DND-41 (cell line): ENCODE measurements around the gene IRF1.

ENCODE experiments used
- ATAC-seq: fragments of 200-7000 bp; cut with Tn5 transposase; 3 replicates; pipeline ENCODE4 v1.9.1; 2021; ENCODE audit warnings: low read depth; ENCODE audit not compliant: insufficient read depth
- DNase-seq: peaks from one replicate; pipeline ENCODE4 v3.0.0-alpha.2; 2020
- H2AFZ ChIP-seq: 2 replicates; pipeline ENCODE4 v1.6.0; 2012; ENCODE audit warnings: low read depth, low read length
- H3K27ac ChIP-seq: 2 replicates; pipeline ENCODE4 v1.5.1; 2012; ENCODE audit warnings: low read length, inconsistent platforms
- H3K27me3 ChIP-seq: fragments of 200-600 bp; sonication (generic); 2 replicates; pipeline ENCODE4 v1.6.0; 2012; ENCODE audit warnings: low read length, mild to moderate bottlenecking, inconsistent platforms; ENCODE audit not compliant: insufficient read depth, poor library complexity
- H3K36me3 ChIP-seq: 2 replicates; pipeline ENCODE4 v1.5.1; 2012; ENCODE audit warnings: low read length, inconsistent platforms; ENCODE audit not compliant: insufficient read depth
- H3K4me1 ChIP-seq: 2 replicates; pipeline ENCODE4 v1.5.1; 2012; ENCODE audit warnings: mild to moderate bottlenecking, low read length; ENCODE audit not compliant: insufficient read depth
- H3K4me2 ChIP-seq: 2 replicates; pipeline ENCODE4 v1.6.0; 2012; ENCODE audit warnings: mild to moderate bottlenecking, moderate library complexity, low read length, inconsistent platforms; ENCODE audit not compliant: insufficient read depth
- H3K4me3 ChIP-seq, 2 experiments: fragments of 200-600 bp in 1 of 2; shearing (Covaris generic) in 1 of 2; 2 replicates each; pipeline ENCODE4 v1.5.1; 2012 to 2016; ENCODE audit warnings: inconsistent platforms in 2 of 2, low read length in 2 of 2, mild to moderate bottlenecking in 2 of 2, low read depth in 1 of 2, moderate library complexity in 1 of 2
- H3K79me2 ChIP-seq: 2 replicates; pipeline ENCODE4 v1.6.0; 2012; ENCODE audit warnings: low read length, inconsistent platforms; ENCODE audit not compliant: insufficient read depth
- H3K9ac ChIP-seq: 2 replicates; pipeline ENCODE4 v1.6.0; 2012; ENCODE audit warnings: low read depth, mild to moderate bottlenecking, inconsistent platforms, low read length, moderate library complexity
- H3K9me3 ChIP-seq: 2 replicates; pipeline ENCODE4 v1.5.1; 2012; ENCODE audit warnings: low read length, moderate library complexity, mild to moderate bottlenecking, inconsistent platforms; ENCODE audit not compliant: insufficient read depth, severe bottlenecking
- H4K20me1 ChIP-seq: 2 replicates; pipeline ENCODE4 v1.6.0; 2012; ENCODE audit warnings: low read length; ENCODE audit not compliant: insufficient read depth
- CTCF ChIP-seq: IDR thresholded peaks from 2 replicates; pipeline ENCODE4 v1.5.1; 2012; ENCODE audit warnings: borderline replicate concordance, low read length, moderate library complexity, mild to moderate bottlenecking; ENCODE audit not compliant: poor library complexity, severe bottlenecking; ENCODE audit errors: extremely low read depth
- EZH2 ChIP-seq: IDR thresholded peaks from 3 replicates; pipeline ENCODE4 v1.6.1; 2012; ENCODE audit warnings: borderline replicate concordance, low read depth, mild to moderate bottlenecking, moderate library complexity, low read length, inconsistent platforms; ENCODE audit not compliant: severe bottlenecking

IRF1 gene

GRCh38 chr5:132462333-132462732, 28.2 kb downstream of the IRF1 start:
- DNase-seq (no peak), ATAC-seq (no peak)
- TF ChIP-seq EZH2: no peak
- no peak for TF ChIP-seq CTCF
- H3K27ac ChIP-seq: peak overlapping the region; percentile 99
- peaks cover 72% of the 10 kb centered on the region for H3K36me3 ChIP-seq
- H3K4me2 ChIP-seq: peak overlapping the region; percentile 50; the same call in 1 of the 2 replicates
- H3K4me1 ChIP-seq: peaks cover 99% of the 10 kb centered on the region
- H3K9me3 ChIP-seq: no peaks in the 10 kb centered on the region
- H4K20me1 ChIP-seq: peaks cover under 1% of the 10 kb centered on the region; the same call in 1 of the 2 replicates
- H2AFZ ChIP-seq: no peak overlapping the region
- H3K27me3 ChIP-seq: no peaks in the 10 kb centered on the region
- peak overlapping the region; percentile 65 for H3K9ac ChIP-seq
- peaks cover 81% of the 10 kb centered on the region for H3K79me2 ChIP-seq
- H3K4me3 ChIP-seq: no peak overlapping the region; a peak in 1 of 4 replicates

- no peaks in the 10 kb centered on the region for H3K27me3 ChIP-seq
- H2AFZ ChIP-seq: no peak overlapping the region
- peaks cover 99% of the 10 kb centered on the region for H3K4me1 ChIP-seq
- peaks cover 83% of the 10 kb centered on the region for H3K79me2 ChIP-seq
- peaks cover 73% of the 10 kb centered on the region for H3K36me3 ChIP-seq
- H3K27ac ChIP-seq: peak overlapping the region; percentile 99
- peaks cover 5% of the 10 kb centered on the region; the same call in 1 of the 2 replicates for H4K20me1 ChIP-seq
- TF ChIP-seq CTCF (no peak), EZH2 (no peak)
- no peak overlapping the region for H3K4me2 ChIP-seq
- no peaks in the 10 kb centered on the region for H3K9me3 ChIP-seq
- DNase-seq (no peak), ATAC-seq (no peak)
- no peak overlapping the region; the same call in 1 of the 2 replicates for H3K9ac ChIP-seq
- no peak overlapping the region for H3K4me3 ChIP-seq
Measured at GRCh38 chr5:132461569-132462070, 29.0 kb downstream of the IRF1 start.

- no peak for ATAC-seq
- TF ChIP-seq EZH2: no peak
- no peak for TF ChIP-seq CTCF
- H3K9me3 ChIP-seq: no peaks in the 10 kb centered on the region
- DNase-seq: peak; percentile 37
- H3K4me3 ChIP-seq: no peak overlapping the region
- H4K20me1 ChIP-seq: peaks cover 5% of the 10 kb centered on the region; the same call in 1 of the 2 replicates
- H3K36me3 ChIP-seq: peaks cover 75% of the 10 kb centered on the region
- peak overlapping the region; percentile 69; the same call in 1 of the 2 replicates for H3K9ac ChIP-seq
- no peak overlapping the region for H3K4me2 ChIP-seq
- peak overlapping the region; percentile 99 for H3K27ac ChIP-seq
- H2AFZ ChIP-seq: no peak overlapping the region
- H3K4me1 ChIP-seq: peaks cover 100% of the 10 kb centered on the region
- peaks cover 84% of the 10 kb centered on the region for H3K79me2 ChIP-seq
- no peaks in the 10 kb centered on the region for H3K27me3 ChIP-seq
Measured at GRCh38 chr5:132460846-132461568, 29.6 kb downstream of the IRF1 start.
